Globus pallidus (tissue), 1 donor: ENCODE results near the gene LRRC8D.

ENCODE experiments used
- DNase-seq: peaks from one replicate; pipeline ENCODE4 v3.0.0-alpha.2; 2015; ENCODE audit warnings: low spot score

The LRRC8D gene

GRCh38 chr1:89941110-89941766 is 120.4 kb downstream of the LRRC8D start:
- DNase-seq = no peak

DNA sequence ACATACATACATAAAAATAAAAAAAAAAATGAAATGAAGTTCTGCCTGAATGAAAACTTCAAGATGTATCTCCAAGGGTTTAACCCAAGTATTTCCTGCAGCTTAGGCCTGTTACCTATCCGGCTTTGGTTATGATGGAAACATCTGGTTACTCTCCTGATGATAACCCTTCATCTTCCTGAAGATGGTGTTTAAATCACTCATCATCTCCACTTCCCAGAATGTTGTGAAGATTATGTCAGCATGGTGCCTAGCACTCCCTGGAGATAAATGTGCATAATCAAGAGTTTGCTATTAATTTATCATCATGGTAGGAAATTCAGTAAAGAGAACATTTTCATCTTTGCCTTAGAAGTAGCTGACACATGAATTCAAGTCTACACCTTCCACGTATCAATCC is 121.2 kb downstream of the LRRC8D start:
- DNase-seq = no peak

DNA sequence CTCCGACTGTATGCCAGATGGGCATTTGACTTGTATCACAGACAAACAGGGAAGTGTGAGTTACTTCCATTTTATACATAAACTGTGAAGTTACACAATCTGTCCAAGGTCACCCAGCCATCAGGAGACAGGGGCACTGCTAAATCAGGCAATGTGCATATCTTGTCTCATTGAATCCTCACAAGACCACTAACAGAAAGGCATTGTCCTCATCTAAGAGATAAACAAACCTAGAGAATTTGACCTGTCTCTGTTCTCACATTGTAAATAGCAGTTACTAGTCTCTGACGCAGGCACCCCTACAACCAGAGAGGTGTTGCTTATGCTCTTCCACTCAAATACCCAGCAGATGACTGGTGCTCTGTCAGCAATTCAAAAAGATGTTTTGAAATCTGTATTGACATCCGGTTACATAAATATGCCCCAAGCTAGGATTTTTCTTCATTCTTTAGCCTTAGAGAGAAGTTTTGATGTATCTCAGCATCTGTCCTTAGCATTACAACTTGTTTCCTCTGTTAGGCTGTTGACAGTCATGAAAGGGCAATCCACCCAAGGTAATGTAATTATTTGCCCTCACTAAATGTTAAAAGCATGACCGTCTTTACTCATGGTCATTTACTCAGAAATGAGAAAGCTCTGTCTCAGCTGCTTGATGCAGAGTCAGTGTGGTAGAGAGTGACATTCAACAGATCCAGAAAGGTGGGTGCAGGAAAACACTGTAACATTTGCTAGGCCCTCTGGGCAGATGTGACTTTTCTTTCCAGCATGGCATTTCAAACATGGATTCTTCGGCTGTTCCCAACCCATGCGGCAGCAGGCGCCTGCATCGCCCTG is 122.2 kb downstream of the LRRC8D start:
- no peak for DNase-seq

DNA sequence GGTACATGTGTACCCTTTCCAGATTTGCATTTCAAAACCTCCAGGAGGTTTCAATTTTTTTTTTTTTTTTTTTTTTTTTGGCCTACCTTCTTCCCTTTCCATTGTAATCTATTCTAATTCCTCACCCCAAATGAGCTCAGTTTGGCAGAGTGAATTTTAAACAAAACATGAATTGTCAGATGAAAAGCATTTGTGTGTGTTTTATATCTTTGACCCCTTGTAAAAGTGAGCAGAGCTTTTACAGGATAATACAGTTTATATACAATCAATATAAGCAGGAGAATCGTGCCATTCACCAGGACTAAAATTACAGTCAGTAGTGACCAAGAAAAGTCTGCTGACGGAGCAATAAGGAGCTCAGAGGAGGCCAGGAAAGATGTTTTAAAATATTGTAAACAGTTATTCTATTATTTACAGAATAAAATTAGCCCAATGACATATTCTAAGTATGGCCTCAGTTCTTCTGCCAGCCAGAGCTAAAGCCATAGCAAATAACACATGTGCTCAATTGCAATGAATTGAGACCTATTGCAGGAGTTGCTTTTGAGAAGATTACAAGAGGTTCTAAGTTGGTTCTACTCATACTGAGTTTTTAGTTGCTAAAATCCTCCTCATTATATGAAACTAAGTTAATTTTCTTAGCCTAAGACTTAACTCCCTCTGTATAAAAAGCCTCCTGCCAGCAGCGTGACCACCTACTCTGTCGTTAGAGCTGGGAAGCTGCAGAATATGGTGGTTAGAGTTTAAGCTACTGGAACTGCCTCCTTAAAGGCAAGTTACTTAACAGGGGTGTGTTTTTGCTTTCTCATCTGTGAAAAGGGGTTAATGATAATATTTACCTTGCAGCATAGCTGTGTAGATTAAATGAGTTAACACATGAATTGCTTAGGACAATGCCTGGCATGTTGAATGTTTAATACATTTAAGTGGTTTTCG is 123.3 kb downstream of the LRRC8D start:
- no peak for DNase-seq

GRCh38 chr1:89945852-89946476 is 125.1 kb downstream of the LRRC8D start:
- no peak for DNase-seq

DNA sequence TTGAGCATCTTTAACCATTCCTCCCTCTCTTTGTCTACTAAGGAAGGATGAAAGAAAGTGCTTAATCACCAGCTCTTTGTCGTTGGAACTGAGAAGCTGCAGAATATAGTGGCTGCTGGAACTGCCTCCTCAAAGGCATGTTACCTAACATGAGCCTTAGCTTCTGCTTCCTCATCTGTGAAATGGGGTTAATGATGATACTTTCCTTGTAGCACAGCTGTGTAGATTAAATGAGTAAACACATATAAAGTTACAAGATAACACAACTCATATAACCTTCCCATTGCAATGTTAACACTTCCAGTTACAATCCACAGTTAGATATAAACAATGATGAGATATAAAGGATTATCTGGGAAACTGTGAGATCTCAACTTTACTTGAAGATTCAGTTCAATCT is 125.7 kb downstream of the LRRC8D start:
- DNase-seq = no peak

GRCh38 chr1:89948722-89949345 is 128.0 kb downstream of the LRRC8D start:
- DNase-seq = no peak

GRCh38 chr1:89949991-89950624 is 129.3 kb downstream of the LRRC8D start:
- DNase-seq = no peak

GRCh38 chr1:89950703-89951102 is 129.9 kb downstream of the LRRC8D start:
- DNase-seq = no peak

DNA sequence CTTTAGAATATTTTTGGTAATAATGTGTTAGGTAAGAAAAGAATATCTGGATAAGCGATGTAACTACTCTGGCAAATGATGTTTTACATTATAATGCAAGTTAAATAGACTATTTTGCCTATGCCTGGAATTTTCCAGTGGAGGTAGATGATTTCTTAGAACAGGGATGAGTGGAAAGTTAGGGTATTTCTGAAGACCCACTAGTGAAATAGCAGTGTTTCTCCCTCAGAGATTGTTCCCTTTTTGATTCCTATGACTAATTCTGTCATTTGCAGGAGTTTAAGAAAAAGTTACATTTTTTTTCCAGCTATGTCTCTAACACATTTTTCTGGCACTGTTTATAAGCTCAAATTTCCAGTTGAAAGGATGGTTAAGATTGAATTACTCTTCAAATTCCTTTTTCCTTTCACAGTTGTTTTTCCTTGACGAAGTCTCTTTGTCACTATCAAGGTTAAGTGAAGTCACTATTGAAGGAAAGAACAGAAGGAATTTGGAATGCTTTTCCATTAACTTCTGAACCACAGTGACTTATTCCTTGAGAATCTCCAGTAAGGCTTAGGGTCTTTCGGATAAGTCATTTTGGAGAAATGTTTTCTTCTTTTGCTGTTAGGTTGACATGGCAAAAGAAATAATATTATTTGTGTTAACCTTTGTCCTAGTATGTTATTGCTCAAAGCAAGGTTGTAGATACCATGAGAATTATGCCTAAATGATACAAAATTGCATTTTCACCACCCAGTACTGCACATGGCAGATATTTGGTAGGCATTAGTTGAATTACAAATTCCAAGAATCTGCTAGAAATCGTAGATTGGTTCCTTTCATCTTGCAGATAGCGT is 131.2 kb downstream of the LRRC8D start:
- no peak for DNase-seq

DNA sequence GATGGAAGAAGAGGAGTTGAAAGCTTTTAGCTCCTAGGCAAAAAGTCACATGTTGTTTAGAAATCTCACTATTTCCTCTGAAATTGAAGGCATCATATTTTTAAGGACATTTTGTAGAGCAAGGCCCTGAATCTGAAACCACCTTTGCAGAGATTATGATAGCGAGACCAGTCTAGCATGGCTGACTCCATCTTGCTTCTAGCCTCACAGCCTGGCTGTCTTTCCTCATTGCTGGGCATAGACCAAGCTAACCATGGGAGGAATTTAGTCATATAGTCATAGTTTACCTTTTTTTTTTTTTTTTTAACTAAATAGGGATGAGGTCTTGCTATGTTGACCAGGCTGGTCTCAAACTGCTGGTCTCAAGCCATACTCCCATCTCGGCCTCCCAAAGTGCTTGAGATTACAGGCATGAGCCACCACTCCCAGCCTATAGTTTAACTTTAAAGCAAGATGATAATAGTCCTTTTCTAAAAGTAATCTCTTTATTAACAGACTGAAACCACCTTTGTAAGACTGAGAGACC is 131.8 kb downstream of the LRRC8D start:
- no peak for DNase-seq

DNA sequence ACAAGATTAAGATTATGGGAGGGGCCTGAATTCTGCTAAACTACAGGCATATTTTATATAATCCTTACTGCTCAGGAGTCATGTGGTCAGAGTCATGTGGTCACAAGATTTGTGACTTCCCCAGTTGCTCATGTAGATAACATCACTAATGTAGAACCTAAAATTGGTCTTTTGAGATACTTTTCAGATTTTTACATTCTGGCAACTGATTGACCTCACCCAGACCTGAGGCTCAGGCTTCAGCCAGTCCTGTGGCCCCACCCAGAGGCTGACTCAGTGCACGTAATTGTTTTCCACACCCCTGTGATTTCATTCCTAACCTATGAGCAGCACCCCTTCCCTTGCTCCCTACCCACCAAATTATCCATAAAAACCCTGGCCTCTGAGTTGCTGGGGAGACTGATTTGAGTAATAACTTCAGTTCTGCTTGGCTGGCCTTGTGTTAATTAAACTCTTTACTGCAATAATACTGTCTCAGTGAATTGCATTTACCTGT is 132.3 kb downstream of the LRRC8D start:
- no peak for DNase-seq

DNA sequence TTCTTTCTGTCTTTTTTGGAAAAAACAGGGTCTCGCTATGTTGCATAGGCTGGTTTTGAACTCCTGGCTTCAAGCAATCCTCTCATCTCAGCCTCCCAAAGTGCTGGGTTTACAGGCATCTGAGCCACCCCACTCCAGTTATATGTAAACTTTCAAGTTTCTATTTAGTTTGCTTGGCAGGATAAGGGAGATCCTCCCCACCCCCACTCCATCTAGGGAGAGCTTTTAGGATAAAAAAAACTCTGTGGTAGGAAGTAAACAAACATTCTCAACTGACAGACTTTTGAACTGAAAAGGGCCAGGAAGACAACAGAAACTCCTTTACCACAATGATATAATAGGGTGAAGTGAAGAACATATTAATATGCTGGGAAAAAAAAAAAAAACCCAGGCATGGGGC is 133.1 kb downstream of the LRRC8D start:
- no peak for DNase-seq

- DNase-seq = no peak
Observed at GRCh38 chr1:89954401-89954800, 133.6 kb downstream of the LRRC8D start.

DNA sequence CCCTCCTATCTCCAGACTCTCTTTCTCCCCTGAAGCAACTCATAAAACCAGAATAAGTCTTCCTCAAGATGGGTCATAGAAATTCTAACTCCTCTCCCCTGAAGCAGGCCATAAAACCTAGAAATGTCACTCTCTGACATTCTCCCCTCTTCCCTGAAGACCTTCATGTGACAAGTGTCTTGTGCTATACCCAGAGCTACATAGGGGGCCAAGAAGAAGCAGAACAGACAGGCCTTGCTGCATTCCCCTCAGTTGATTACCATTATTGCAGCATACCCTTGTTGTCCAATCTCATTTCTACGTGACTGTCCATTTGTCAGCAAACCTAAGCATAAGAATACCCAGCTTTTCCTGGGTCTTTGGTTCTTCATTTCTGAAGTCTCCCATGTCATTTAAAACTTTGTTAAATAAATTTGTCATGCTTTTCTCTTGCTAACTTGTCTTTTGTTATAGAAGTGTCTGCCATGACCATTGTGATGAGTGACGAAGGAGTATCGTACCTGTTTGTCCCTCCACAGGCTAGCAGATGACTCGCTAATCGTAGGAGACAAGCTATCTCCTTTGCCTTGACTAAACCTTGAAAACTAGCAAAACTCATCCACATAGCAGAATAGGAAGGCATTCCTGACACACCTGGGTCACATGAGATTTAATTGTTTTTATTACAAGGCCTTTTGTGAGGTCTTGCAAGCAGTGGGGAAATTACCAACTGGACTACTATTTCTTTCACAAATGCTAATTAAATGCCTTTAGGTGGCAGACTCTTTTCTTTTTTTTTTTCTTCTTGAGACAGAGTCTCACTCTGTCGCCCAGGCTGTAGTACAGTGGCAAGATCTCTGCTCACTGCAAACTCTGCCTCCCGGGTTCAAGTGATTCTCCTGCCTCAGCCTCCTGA is 134.7 kb downstream of the LRRC8D start:
- no peak for DNase-seq

DNA sequence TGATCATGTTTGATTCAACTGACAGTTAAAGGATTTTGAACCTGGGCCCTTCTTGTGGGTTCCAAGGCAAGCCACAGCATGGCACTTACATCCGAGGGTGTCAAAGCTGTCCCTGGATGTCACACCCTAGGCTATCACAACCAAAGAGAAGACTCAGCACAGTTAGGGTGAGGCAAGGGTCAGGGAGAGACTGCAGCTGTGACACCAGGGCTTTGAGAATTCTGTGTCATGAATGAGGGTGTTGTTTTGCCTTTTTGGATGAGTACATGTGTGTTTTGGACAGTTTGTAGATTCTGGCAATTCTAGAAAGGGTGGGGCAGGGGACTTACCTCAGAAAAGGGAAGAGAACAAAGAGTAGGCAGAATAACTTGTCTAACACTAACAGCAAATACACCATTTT is 136.3 kb downstream of the LRRC8D start:
- DNase-seq = no peak

GRCh38 chr1:89958851-89959654 is 138.2 kb downstream of the LRRC8D start:
- no peak for DNase-seq

DNA sequence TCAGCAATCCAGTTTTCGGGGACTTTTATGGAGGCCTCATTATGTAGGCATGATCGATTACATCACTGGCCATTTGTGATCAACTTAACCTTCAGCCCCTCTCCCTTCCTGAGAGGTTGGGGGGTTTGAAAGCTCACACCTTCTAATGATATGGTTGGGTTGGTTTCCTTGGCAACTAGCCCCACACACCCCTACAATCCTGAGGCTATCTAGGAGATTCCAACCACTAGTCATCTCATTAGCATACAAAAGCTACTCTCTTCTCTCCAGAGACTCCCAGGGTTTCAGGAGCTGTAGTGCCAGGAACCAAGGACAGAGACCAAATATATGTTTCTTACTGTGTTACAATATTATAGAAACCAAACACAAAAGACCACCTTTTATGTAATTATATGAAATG is 138.9 kb downstream of the LRRC8D start:
- no peak for DNase-seq
